HG02763 (cell line): ENCODE results near the gene KCNK17.

Experiments used
- ATAC-seq: cut with Tn5 transposase; IDR thresholded peaks from one replicate; pipeline ENCODE4 v1.9.1; 2021; ENCODE audit warnings: mild to moderate bottlenecking, moderate library complexity; ENCODE audit not compliant: unreplicated experiment

The KCNK17 gene

DNA sequence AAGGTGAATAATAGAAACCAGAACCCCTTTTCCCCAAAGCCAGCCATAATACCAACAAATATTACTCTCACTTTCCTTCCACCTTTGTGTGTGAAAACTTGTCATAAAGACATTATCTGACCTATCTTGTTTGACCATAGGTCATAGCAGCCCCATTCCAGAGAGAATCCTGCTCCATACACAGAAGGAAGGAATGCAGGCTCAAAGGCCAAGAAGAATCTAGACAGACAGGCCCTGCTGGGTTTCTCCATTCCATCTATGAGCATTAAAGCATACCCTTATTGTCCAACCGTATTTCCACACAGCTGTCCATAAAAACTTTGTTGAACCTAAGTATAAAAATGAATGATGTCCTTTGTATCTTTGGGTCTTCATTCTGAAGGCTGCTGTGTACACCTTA is 44.3 kb downstream of the KCNK17 start:
- ATAC-seq: no peak

DNA sequence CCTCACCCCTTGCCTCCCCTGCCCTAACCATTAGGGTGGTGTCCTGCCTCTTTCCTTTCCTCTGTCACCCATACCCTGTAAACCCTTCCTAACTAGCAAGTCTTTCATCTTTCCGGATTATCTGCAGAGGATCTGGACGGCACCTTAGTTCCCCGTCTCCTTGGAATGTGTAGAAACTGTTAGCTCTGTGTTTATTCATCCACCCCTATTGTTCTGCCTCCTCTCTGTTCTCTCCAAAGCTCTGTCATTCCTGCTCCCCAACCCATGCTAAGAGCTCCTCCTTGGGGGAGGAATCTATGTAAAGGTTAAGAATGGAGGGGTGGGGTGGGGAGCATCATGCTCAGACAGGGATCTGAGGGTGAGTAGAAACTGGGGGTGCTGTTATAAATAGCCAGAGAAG is 45.5 kb downstream of the KCNK17 start:
- no peak for ATAC-seq

DNA sequence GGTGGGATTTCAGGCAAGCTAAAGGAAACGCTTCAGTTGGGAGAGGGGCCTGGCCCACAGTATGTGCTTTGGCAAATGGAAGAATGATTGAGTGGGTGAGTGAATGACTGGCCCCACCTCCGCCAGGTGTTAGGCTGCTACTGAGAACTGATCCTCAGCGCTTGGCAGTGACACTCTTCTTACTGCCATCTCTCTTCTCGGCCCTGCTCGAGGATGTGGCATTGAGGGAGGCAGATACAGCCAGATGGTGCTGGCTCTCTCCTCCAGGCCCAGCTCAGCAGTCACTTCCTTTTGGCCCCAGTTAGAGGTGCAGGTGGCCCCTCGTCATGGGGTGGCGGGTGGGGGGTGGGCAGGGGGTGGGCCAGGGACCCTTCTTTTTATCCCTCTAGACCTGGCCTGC is 46.0 kb downstream of the KCNK17 start:
- no peak for ATAC-seq

DNA sequence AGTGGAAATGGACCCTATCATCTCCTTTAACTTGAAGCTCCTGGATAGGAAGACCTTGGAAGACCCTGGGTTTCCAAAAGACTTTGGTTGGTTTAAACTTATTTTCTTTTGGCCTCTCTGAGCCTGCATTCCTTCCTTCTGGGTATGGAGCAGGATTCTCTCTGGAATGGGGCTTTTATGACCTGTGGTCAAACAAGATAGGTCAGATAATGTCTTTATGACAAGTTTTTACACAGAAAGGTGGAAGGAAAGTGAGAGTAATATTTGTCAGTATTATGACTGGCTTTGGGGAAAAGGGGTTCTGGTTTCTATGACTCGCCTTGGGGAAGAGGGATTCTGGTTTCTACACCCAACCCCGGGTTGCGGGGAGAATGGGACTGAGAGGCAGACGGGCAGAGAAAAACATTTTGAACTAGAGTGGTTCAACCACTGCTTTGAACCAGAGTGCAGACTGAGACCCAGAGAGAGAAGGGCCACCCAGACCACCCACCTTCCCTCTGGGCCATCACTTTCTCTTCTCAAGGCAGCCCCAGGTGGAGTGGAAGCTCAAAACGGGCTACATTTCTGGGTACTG is 47.4 kb downstream of the KCNK17 start:
- ATAC-seq: no peak

DNA sequence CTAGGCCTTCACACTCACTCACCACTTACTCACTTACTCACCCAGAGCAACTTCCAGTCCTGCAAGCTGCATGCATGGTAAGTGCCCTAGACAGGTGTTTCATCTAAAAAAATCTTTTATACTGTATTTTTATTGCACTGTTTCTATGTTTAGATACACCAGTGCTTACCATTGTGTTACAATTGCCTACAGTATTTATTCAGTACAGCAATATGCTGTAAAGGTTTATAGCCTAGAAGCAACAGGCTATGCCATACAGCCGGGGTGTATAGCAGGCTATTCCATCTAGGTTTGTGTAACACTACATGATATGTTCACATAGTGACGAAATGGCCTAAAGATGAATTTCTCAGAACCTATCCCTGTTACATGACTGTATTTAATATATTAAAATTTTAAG is 47.8 kb downstream of the KCNK17 start:
- ATAC-seq: no peak

DNA sequence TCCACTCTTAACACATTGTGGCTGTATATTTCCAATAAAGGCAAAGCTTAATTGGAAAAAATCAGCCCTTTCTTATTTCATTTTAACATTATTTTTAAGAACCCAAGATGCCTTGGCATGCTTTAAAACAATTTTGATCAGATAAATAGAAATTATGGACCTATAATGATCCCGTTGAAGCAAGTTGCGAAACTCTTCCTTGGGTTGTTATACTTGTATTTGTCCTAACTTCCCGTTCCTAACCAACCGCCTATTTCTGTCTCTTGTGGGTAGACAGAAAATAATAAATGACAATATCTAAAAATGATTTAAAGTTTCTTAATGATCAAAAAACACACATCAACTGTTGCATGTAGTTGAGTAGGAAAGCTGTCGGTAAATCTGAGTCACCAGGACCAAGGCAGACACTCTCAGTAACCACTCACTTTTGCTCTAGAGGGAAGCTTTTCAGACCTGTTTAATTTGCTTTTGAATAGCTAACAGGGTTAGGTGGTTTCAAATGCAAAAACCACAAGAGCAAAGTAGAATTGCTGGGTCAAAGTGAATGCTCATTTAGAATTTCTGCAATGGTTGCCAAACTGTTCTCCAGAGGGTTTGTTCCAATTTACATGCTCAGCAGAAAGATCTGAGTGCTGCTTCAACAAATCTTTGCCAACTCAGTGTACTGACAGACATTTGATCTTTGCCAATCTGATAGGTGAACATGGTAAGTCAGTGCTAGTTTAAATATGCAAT is 50.7 kb downstream of the KCNK17 start:
- ATAC-seq: no peak

DNA sequence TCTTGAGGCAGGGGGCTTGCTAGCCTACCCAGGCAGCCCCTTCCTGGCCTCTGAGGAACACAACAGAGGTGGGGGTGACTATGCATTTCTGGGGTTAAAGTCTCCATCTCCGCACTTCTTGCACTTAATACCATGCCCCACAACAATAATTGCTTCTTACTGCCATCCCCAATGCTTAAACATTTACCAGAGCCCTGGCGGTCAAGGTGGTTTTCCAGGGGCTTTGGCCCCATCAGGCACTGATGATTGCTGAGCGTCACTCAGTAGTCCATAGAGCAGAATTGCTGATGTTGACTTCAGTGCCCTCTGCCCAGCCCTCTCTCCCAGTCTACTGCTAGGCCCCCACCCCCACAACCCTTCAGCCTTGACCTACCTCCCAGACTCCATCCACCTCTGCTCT is 52.5 kb downstream of the KCNK17 start:
- ATAC-seq: no peak

DNA sequence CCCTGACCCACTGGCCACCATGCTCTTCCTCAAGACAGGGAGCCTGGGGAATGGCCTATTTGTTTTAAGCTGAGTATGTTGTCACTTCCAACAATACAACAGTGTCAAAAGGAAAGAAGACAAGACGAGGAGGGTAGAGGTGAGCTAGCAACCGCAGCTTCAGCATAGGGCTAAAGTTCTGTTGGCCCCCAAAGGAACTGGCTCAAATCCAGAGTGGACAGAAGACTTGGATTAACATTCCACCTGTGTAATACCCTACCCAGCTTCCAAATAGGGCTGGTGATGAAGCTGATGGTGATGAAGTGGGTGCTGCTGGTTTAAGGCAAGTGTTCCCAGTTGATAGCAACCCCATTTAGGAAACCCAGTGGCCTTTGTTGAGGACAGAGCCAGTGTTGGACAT is 53.3 kb downstream of the KCNK17 start:
- no peak for ATAC-seq

DNA sequence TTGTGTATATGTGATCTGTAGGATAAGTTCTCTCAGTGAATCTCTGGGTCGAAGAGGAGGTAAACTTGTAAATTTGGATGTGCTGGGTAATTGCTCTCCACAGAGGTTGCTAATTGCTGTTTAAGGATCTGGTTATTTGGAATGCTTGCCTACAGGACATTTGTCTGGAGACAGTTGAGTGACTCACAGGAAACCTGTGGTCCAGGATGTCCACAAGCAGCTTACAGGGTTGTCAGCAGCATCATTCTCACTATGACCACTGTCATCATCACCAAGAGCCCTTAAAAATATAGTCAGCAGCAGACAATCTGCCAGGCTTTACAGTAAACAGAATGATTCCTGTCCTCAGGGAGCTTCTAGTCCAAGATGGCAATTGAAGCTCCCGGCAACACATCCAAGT is 53.8 kb downstream of the KCNK17 start:
- no peak for ATAC-seq

DNA sequence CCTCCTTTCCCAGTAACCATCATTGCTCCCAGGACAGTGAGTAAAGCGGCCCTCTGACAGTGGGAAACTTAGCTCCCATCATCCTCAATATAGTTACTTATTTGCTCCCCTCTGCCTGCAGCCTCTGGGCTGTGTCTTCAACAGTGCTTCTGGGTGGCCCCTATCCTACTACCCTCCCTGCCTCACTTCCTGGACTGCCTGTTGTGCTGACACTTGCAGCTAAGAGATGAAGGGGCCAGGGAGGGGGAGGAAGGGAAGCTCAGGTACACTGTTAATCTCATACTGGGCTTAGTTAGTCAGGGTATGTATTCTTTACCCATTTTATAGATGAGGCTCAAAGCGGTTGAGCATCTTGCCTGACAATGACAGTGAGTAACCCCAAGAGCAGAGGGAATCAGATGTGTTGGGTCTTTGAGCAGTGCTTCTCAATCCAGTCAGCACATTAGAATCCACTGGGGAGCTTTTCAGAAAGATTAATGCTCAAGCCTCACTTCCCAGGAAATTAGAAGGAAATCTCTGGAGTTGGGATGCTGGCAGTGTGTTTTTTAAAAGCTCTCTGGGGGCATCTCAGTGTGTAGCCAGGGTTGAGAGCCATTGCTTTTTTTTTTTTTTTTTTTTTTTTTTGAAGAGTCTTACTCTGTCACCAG is 57.8 kb downstream of the KCNK17 start:
- no peak for ATAC-seq

DNA sequence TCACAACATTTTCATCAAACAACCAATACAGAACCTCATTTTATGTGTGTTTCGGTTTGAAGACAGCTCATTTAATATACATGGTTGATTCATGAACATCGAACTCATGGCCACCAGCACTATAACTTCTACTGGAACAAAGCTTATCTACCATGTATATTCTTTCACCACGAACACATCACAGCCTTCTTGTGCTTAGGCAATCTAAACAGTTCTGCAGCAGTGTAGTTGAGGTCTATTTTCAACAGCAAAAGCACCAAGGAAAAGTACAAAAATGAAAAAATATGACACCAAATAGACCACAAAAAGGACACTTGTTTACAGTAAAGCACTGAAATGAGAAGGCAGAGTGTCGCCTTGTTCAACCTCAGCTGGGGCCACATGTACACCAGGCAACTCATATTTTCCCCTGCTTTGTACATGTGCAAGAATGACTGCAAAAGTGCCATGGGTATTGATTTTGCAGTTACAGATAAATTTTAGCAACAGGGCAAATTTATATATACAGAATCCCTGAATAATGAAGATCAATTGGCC is 59.2 kb downstream of the KCNK17 start:
- no peak for ATAC-seq

DNA sequence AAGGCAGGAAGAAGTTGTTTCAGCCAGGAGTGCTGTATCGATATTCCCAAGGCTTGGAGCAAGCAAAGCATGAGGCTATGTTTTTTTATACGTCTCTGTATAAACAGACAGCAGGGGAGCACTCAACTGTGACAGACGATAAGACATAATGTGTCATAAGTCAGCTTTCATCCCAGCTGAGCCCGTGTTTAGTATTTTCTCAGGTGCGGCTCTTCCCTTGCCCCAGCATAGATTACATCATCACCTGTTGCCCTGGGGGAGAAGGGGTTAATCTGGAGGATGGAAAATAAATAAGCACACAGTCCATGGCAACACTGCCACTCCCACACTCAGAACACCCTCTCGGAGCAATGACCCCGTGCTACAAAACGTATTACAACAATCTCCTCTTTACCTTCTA is 62.8 kb downstream of the KCNK17 start:
- no peak for ATAC-seq

DNA sequence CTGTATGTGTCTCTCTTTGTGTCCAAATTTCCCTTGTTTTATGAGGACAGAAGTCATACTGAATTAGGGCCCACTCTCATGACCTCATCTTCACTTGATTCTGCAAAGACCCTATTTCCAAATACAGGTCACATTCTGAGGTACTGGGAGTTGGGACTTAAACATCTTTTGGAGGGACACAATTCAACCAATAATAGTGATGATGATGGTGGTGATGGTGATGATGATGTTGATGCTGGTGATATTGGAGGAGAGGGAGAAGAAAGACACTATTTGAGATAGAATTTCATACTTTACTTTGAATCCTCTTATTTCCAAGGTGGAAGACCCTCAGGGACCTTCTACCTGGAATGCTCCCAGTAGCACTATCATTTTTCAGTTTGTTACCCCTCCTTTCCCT is 63.7 kb downstream of the KCNK17 start:
- no peak for ATAC-seq

DNA sequence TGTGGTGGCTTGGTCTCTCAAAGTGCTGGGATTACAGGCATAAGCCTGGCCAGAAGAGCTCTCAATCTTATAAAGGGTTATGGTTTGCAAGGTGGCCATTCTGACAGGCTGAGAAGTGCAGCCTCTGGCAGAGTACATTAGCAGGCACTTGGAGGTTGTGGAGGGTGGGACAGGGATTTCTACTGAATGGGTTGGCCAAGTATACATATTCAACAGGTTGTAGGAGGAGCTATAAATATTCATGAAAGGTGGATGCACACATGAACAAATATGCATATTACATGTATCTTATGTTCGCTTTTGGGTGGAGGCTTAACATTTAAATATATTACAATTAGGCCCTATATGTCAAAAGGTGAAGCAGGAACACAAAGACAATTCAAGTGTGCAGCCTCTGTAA is 64.9 kb downstream of the KCNK17 start:
- no peak for ATAC-seq
